Left lung (tissue), 10 donors: Measurements from ENCODE around the gene SDHAF4. TPM values are rescaled to one million over a fixed set of nuclear protein-coding genes. Genes with fewer than 3 reads are reported as not detected.

Source experiments
- ATAC-seq: fragments of 200-7000 bp; cut with Tn5 transposase; one replicate; pipeline ENCODE4 v1.9.1; 2020; ENCODE audit warnings: moderate library complexity
- DNase-seq, 4 donors: peaks; one replicate each; pipeline ENCODE4 v3.0.0-alpha.2; 2013 to 2020
- H3K27ac ChIP-seq, 2 donors: fragments of 200-600 bp; sonication (generic) in 1 of 2; one replicate each; pipeline versions ENCODE4 v1.5.0 to v1.8.0; 2020 to 2021
- H3K27me3 ChIP-seq, 2 donors: fragments of 200-600 bp; sonication (generic) in 1 of 2; one replicate each; pipeline versions ENCODE4 v1.5.0 to v1.8.0; 2020 to 2021
- H3K36me3 ChIP-seq, 2 donors: fragments of 200-600 bp; sonication (generic) in 1 of 2; one replicate each; pipeline versions ENCODE4 v1.5.0 to v1.8.0; 2020 to 2021
- H3K4me1 ChIP-seq, 2 donors: fragments of 200-600 bp; one replicate each; pipeline ENCODE4 v1.8.0; 2021
- H3K4me3 ChIP-seq, 2 donors: fragments of 200-600 bp; sonication (generic) in 1 of 2; one replicate each; pipeline versions ENCODE4 v1.5.0 to v1.8.0; 2020 to 2021; ENCODE audit warnings: mild to moderate bottlenecking in 1 of 2
- H3K9me3 ChIP-seq, 2 donors: fragments of 200-600 bp; sonication (generic) in 1 of 2; one replicate each; pipeline versions ENCODE4 v1.5.0 to v1.8.0; 2020 to 2021
- CTCF ChIP-seq, 2 donors: fragments of 200-600 bp; sonication (generic) in 1 of 2; IDR thresholded peaks; one replicate each; pipeline versions ENCODE4 v1.5.0 to v1.8.0; 2021; ENCODE audit warnings: antibody characterized with exemption in 2 of 2
- intact Hi-C, 2 donors: fragments of 100-400 bp; cut with DNase I; formaldehyde crosslinking; loops; one replicate each; pipeline versions ENCODE4 v1.11.2 to v1.14.2; 2022
- polyA plus RNA-seq, 6 donors: library from polyadenylated mRNA; unstranded; fragments of 120-200 nt; gene quantifications; one replicate each; pipeline ENCODE4 v1.2.1, GENCODE V29; 2013; ENCODE audit not compliant: insufficient read length in 6 of 6
- total RNA-seq, 2 donors: library from RNA; stranded (reverse); fragmentation: NEBNext Ultra II Directional; extraction: Animal tissue kit (Norgen Biotek cat#: 25700); gene quantifications; one replicate each; pipeline ENCODE4 v1.2.1, GENCODE V29; 2021
- donor health status: DM: no; HTN: yes; CAD: no.
- donor health status: DM: no; HTN: no; CAD: no.

SDHAF4 gene
- total and polyA plus RNA-seq, 8 donors: 9.5 to 21.3 (median 16.9) TPM

GRCh38 chr6:70590400-70590799 lies 23.7 kb downstream of the SDHAF4 start:
- Histone ChIP-seq H3K9me3 (no peaks in the 10 kb centered on the region), H3K4me3 (no peak overlapping the region)

GRCh38 chr6:70592391-70593117 lies 25.8 kb downstream of the SDHAF4 start:
- H3K36me3 ChIP-seq: peaks cover 0 to 6% of the 10 kb centered on the region in 2 donors
- TF ChIP-seq CTCF (IDR thresholded peaks at IDR 0.05): no peak
- no peaks in the 10 kb centered on the region for H3K4me1 ChIP-seq
- ATAC-seq: no peak
- H3K9me3 ChIP-seq: no peaks in the 10 kb centered on the region
- no peaks in the 10 kb centered on the region for H3K27me3 ChIP-seq
- intact Hi-C loops: no loop called here
- H3K27ac ChIP-seq: no peak overlapping the region
- DNase-seq: no peak
- no peak overlapping the region for H3K4me3 ChIP-seq

More at GRCh38 chr6:70590400-70590799, 23.7 kb downstream of the SDHAF4 start:
- H3K27ac ChIP-seq: no peak overlapping the region
- no peak for DNase-seq
- peaks cover 0 to 12% of the 10 kb centered on the region in 2 donors for H3K36me3 ChIP-seq
- H3K27me3 ChIP-seq: no peaks in the 10 kb centered on the region
- H3K4me1 ChIP-seq: no peaks in the 10 kb centered on the region
- TF ChIP-seq CTCF (IDR thresholded peaks at IDR 0.05): no peak
- intact Hi-C loops: no loop called here
- ATAC-seq: no peak

DNA sequence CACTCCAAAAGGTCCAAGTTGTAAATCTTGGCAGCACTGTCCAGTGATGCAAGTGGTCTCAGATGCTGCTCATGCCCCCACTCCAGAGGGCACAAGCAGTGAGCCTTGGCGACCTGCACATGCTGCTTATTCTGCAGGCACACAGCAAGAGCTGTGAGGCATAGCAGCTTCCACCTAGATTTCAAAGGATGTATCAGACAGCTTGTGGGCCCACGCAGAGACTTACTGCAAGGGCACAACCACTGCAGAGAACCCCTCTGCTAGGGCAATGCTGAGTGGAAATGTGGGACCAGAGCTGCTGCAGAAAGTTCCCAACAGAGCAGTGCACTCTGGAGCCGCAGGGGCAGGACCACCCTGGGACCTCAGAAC lies 26.4 kb downstream of the SDHAF4 start:
- Histone ChIP-seq H3K9me3 (no peaks in the 10 kb centered on the region), H3K4me1 (no peaks in the 10 kb centered on the region), H3K4me3 (no peak overlapping the region), H3K27ac (no peak overlapping the region), H3K36me3 (peaks cover 0 to 6% of the 10 kb centered on the region in 2 donors), H3K27me3 (no peaks in the 10 kb centered on the region)
- ATAC-seq (no peak), DNase-seq (no peak)
- intact Hi-C loops: no loop called here
- TF ChIP-seq CTCF (IDR thresholded peaks at IDR 0.05): no peak

DNA sequence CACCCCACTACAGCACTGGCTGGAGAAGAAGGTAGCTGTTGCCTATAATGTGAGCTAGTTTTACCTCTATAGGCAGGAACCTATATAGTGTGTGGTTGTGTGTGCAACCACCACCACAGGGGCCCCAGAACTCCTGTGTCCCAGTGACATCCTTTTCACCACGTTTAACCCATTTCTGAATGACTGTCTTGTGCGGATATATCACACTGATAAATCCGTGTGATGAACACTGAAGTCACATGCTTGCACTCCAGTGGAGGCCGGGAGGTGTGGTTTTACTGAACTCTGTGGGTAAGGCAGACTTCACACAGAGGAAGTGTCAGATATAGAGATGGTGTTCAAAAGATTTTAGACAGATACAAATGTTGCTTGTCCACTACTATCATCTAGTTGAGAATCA lies 32.5 kb downstream of the SDHAF4 start:
- DNase-seq (no peak), ATAC-seq (no peak)
- Histone ChIP-seq H3K4me1 (no peaks in the 10 kb centered on the region), H3K27ac (no peak overlapping the region), H3K36me3 (no peaks in the 10 kb centered on the region), H3K4me3 (no peak overlapping the region), H3K9me3 (peaks cover 0 to 4% of the 10 kb centered on the region in 2 donors), H3K27me3 (no peaks in the 10 kb centered on the region)
- no peak for TF ChIP-seq CTCF (IDR thresholded peaks at IDR 0.05)
- intact Hi-C loops: no loop called here

GRCh38 chr6:70601014-70601413 lies 34.3 kb downstream of the SDHAF4 start:
- peaks cover 0 to 10% of the 10 kb centered on the region in 2 donors for H3K9me3 ChIP-seq
- ATAC-seq (no peak), DNase-seq (no peak)

More at GRCh38 chr6:70601014-70601413, 34.3 kb downstream of the SDHAF4 start:
- H3K27ac ChIP-seq: no peak overlapping the region
- no peak overlapping the region for H3K4me3 ChIP-seq
- no peak for TF ChIP-seq CTCF (IDR thresholded peaks at IDR 0.05)
- no peaks in the 10 kb centered on the region for H3K36me3 ChIP-seq
- no peaks in the 10 kb centered on the region for H3K4me1 ChIP-seq
- H3K27me3 ChIP-seq: no peaks in the 10 kb centered on the region
- intact Hi-C loops: no loop called here
